Adipose tissue (tissue), 3 donors: ENCODE measurements around the gene GRIA1. TPM values are rescaled to one million over a fixed set of nuclear protein-coding genes. Genes with fewer than 3 reads are reported as not detected.

Experiments
- H3K27ac ChIP-seq: one replicate; pipeline ENCODE4 v1.5.1; 2013; ENCODE audit warnings: low read depth, low read length
- WGBS, 3 donors: extraction: QIAGEN DNeasy Blood & Tissue Kit; methylation state at CpG; one replicate each; pipeline ENCODE4 v1.1.7; 2013; 5-methylcytosine and 5-hydroxymethylcytosine counted together
- polyA plus RNA-seq, 3 donors: library from polyadenylated mRNA; stranded (reverse); fragments of 200-250 nt; gene quantifications; one replicate each; pipeline ENCODE4 v1.2.3, GENCODE V29; 2013
- donor health status: healthy with polysubstance abuse.
- donor health status: Bipolar disorder and iron deficiency.
- donor health status: healthy.

GRIA1 gene
- polyA plus RNA-seq, 3 donors = 0.02 to 0.45 (median 0.18) TPM

DNA sequence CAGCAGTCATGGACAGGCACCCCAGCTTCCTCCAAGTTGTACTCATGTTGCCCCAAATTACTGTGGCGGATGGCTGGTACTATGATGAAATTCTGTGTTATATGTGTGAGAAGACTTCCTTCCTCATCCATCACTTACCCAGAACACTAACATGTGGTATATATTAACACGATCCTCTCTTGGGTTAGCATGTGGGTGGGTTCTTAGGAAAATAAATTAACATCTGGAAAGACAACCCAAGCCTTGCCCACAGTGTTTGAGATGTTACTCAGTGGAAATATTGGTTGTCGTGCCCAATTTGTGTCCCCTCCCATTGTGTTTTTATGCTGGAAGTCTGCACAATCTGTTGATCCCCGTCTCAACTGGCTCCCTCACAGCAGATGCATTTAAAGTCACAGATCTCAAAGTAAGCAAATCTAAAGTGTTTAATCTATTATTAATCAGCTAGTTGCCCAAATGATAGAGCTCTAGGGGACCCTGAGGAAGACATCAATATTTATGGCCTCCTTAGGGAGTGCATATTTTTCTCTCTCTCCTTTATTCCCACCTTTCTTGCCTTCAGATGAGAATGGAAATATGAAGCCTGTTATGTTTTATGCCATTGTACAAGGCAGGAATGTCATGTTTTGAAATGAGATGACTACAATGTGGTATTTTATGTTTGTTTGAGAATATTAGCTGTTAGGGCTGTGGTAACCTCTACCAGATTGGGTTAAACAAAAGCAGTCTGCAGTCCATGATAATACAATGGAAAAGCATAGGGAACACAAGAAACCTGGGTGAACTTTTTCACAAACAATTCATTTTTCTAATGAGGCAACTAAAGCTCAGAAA lies 93.9 kb downstream of the GRIA1 start:
- 48 to 54% (median 53%) methylated on average over 4 of the region's 4 CpGs for WGBS, 3 donors

GRCh38 chr5:153584960-153585359 lies 94.5 kb downstream of the GRIA1 start:
- H3K27ac ChIP-seq = no peak overlapping the region
- WGBS, 3 donors = 61 to 83% (median 77%) methylated on average over 3 of the region's 3 CpGs

More for the DNA sequence above, 93.9 kb downstream of the GRIA1 start:
- no peak overlapping the region for H3K27ac ChIP-seq

- H3K27ac ChIP-seq = no peak overlapping the region
- WGBS, 3 donors = 39 to 62% (median 62%) methylated on average over 2 of the region's 2 CpGs
Measured at GRCh38 chr5:153585622-153586277, 95.3 kb downstream of the GRIA1 start.

DNA sequence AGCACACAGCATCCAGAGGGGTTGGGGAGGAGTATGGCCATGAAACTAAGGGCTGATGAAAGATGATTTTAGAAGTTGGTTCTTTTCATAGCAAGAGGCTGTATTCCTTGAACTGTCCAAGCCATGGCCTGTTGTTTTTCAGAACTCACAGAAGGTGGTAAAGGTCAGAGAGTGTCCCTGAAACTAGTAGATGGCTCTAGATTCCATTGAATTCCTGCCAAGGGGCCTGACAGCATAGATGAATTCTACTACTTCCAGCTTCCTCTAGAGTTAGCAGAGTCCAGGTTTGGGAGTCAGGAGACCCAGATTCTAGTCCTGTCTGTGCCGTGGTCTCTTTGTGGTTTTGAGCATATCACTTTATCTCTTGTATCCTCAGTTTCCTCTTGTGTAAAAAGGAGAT lies 101.6 kb downstream of the GRIA1 start:
- 44 to 60% (median 56%) methylated on average over 1 of the region's 1 CpG for WGBS, 3 donors
- no peak overlapping the region for H3K27ac ChIP-seq

DNA sequence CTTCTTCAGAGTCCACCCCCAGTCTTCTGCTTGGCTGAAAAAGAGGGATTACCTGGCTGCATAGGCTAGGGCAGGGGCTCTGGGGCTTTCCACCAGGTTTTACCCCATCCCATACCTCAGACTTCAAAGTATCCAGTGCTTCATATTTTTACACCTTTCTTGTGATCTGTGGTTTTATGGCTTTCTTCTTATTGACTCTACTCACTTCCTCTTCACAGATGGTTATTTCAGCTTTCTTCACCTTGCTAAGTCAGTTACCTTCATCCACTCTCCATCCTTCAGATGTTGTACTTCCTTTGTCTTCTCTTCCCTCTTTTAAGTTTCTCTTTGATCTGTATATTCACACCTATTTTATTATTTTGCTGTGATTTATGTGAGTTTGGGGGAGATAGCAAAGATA lies 104.3 kb downstream of the GRIA1 start:
- no peak overlapping the region for H3K27ac ChIP-seq

DNA sequence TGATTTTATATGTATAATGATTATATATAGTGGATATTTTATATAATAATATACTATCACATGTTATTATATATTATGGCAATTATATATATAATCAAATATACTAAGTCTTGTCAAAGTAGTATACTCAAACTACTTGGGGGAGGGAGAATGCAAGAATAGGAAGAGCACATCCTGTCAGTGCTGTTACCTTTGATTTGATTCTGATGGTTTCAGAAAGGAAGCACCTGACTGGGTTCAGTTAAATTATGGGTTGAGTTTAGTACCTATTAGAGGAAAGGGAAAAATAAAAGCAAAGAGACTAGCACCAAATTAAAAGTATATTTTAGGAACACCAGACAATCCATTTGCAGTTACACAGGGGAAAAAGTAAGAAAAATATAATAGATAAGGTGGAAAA lies 107.6 kb downstream of the GRIA1 start:
- no peak overlapping the region for H3K27ac ChIP-seq

DNA sequence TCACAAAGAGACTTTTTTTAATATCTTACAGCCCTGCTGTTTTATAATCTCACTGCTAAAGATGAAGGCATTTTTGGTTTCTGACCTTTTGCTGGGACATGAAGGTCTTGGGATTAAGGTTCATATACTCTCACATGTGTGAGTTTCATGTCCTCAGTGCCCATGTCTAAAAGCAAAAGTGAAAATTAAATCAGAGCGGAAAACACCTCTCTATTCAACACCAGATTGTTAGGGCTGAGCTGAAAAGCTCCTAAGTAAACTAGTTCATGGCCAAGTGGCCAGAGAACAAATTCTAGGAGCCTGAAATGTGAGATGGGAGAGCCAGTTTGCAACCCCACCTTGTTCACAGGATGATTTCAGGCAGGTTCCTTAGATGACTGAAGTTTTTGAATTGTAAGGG lies 110.9 kb downstream of the GRIA1 start:
- 72 to 79% (median 76%) methylated on average over 1 of the region's 1 CpG for WGBS, 3 donors
- H3K27ac ChIP-seq = no peak overlapping the region

DNA sequence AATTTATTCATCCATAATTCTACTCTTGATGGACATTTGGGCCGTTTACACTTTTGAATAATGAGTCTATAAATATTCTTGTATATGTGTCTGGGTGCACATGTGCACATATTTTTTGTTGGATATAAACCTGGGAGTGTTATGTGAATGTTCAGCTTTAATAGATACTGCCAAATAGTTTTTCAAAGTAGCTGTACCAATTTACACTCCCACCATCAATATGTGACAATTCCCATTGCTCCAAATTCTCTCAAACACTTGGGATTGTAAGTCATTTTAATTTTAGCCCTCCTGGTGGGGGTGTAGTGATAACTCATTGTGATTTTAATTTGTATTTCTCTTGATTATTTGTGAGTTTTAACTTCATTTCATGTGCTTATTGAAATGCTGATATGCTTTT lies 114.9 kb downstream of the GRIA1 start:
- 63 to 70% (median 64%) methylated on average over 1 of the region's 1 CpG for WGBS, 3 donors

DNA sequence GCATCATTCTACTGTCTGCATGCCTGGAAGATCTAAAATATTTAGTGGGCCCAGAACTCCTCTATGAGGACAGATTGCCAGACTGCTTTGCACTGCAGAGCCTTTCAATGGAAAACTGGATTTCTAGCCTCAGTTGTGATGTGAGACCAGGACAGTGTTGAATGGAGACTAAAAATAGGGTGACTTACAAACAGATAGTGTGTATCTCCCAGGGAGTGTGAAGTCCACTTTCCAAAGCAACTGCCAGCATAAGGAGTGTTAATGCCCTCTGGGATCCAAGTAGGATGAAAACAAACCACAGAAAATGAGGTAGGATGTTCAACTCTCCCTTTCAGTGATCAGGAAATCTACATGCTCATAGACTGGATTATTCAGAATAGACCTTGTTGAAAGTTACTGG lies 119.5 kb downstream of the GRIA1 start:
- no peak overlapping the region for H3K27ac ChIP-seq

More for the DNA sequence above, 114.9 kb downstream of the GRIA1 start:
- no peak overlapping the region for H3K27ac ChIP-seq

DNA sequence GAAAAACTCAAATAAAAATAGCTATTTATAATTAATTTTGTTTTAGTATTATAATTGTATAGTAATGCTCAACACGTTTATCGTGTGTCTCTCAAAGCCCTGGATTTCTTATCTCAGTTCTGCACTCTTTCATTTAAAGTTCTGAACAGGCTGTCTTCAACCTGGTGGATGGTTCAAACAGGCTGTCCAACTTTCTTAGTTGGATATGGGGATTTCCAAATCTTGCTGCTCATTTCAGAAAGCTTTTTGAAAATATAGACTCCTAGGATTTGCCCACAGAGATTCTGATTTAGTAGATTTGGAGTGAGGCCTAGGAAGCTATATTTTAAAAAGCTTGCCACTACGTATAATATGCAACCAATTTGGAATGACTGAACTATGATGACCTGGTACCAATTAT lies 120.3 kb downstream of the GRIA1 start:
- 66 to 80% (median 76%) methylated on average over 3 of the region's 3 CpGs for WGBS, 3 donors

GRCh38 chr5:153613144-153613543 lies 122.7 kb downstream of the GRIA1 start:
- 67 to 86% (median 82%) methylated on average over 2 of the region's 2 CpGs for WGBS, 3 donors
- no peak overlapping the region for H3K27ac ChIP-seq

More for the DNA sequence above, 120.3 kb downstream of the GRIA1 start:
- H3K27ac ChIP-seq = no peak overlapping the region

DNA sequence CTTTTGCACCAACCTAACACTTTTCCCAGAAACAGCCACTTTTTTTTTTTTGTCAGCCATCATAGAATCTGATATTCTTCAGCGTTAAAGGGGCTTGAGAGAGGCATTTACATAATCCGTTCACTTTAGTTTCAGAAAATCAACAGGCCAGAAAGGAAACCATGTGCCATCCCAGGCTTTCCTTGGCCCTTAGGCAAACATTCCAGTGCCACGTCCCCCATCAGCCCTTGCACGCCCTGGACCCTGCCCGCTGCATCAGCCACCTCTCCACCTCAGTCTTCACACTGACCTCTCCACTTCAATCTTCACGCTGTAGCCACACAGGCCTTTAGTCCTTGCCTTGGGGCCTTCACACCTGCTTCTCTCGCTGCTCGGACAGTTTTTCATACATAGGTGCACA lies 123.2 kb downstream of the GRIA1 start:
- WGBS, 3 donors = 77 to 93% (median 92%) methylated on average over 8 of the region's 8 CpGs
- H3K27ac ChIP-seq = no peak overlapping the region

DNA sequence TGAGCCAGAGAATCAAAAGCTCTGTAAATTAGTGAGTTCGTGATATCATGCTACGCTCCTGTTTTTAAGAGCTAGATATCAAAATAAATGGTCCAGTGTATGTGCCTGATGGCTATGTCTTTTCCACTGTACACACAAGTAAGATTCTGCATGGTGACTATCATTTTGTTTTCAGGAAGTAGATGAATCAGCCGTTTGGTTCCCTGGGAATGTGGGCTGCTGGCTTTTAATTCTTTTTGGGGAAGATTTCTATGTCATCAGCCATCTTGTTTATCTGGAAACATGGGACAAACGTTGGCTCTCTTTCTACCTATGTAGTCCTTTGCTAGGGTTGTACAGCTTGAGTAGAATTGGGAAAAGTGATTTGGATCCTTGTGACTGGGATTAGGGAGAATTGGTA lies 126.7 kb downstream of the GRIA1 start:
- WGBS, 3 donors = 41 to 74% (median 65%) methylated on average over 4 of the region's 4 CpGs
- H3K27ac ChIP-seq = no peak overlapping the region

- 42 to 84% (median 75%) methylated on average over 2 of the region's 2 CpGs for WGBS, 3 donors
- no peak overlapping the region for H3K27ac ChIP-seq
Measured at GRCh38 chr5:153618307-153618706, 127.8 kb downstream of the GRIA1 start.

- H3K27ac ChIP-seq = no peak overlapping the region
Measured at GRCh38 chr5:153618867-153619266, 128.4 kb downstream of the GRIA1 start.

- WGBS, 3 donors = 68 to 79% (median 72%) methylated on average over 1 of the region's 1 CpG
- no peak overlapping the region for H3K27ac ChIP-seq
Measured at GRCh38 chr5:153619771-153620170, 129.3 kb downstream of the GRIA1 start.

- no peak overlapping the region for H3K27ac ChIP-seq
- WGBS, 3 donors = 57 to 97% (median 73%) methylated on average over 3 of the region's 3 CpGs
Measured at GRCh38 chr5:153623124-153623523, 132.7 kb downstream of the GRIA1 start.

GRCh38 chr5:153623751-153624450 lies 133.4 kb downstream of the GRIA1 start:
- H3K27ac ChIP-seq = no peak overlapping the region
- 76 to 81% (median 79%) methylated on average over 5 of the region's 5 CpGs for WGBS, 3 donors

DNA sequence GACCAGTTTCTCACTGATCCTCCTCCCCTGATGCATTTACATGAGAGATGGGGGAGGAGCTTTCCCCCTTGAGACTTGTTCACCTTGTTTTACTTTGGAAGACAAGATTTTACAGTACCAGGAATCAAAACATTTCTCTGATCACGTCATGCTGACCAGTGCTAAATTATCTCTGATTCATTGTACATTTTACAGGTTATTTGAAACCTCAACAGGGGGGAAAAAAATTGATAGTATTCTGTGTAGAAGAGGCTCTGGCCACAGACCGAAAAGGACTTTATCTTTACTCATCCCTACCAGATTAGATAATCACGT lies 133.9 kb downstream of the GRIA1 start:
- WGBS, 3 donors = 60 to 77% (median 74%) methylated on average over 3 of the region's 3 CpGs
- no peak overlapping the region for H3K27ac ChIP-seq
